HEK293 (cell line): ENCODE data around the gene B4GALNT1.

Source experiments
- CTCF ChIA-PET: fragments of 350-600 bp; formaldehyde crosslinking; extraction: SDS; loops from one replicate; lab custom pipeline; 2021; ENCODE audit warnings: antibody characterized with exemption; lab: Yijun Ruan, JAX
- POLR2A ChIA-PET: fragments of 300-600 bp; formaldehyde crosslinking; extraction: SDS; loops from one replicate; lab custom pipeline; 2020; ENCODE audit warnings: antibody characterized with exemption, inconsistent platforms; lab: Yijun Ruan, JAX
- H3K27ac ChIP-seq: fragments of 200-500 bp; sonication (Bioruptor generic); 2 replicates; pipeline ENCODE4 v1.5.1; 2014; ENCODE audit warnings: low read depth, low read length, control low read depth, inconsistent platforms; ENCODE audit errors: extremely low read depth
- H3K36me3 ChIP-seq, 2 experiments: fragments of 200-500 bp in 1 of 2; sonication (Bioruptor generic) in 1 of 2; 1 replicate in 1 of 2; 2 replicates in 1 of 2; pipeline ENCODE4 v1.5.1; 2014 to 2017; ENCODE audit warnings: inconsistent platforms in 2 of 2, low read length in 2 of 2; ENCODE audit not compliant: control insufficient read depth in 2 of 2, insufficient read depth in 1 of 2
- H3K4me1 ChIP-seq: fragments of 200-500 bp; sonication (Bioruptor generic); 2 replicates; pipeline ENCODE4 v1.5.1; 2014; ENCODE audit warnings: mild to moderate bottlenecking, low read length, inconsistent platforms; ENCODE audit not compliant: control insufficient read depth, insufficient read depth
- H3K4me3 ChIP-seq: 2 replicates; pipeline ENCODE4 v1.5.1; 2011; ENCODE audit warnings: low read depth, mild to moderate bottlenecking, control low read depth, low read length, moderate library complexity
- H3K9me3 ChIP-seq: fragments of 200-500 bp; sonication (Bioruptor generic); 2 replicates; pipeline ENCODE4 v1.5.1; 2014; ENCODE audit warnings: low read depth, low read length, inconsistent platforms; ENCODE audit not compliant: control insufficient read depth, insufficient read depth
- GLI2 ChIP-seq: fragments of 450-650 bp; formaldehyde crosslinking; IDR thresholded peaks from 2 replicates; pipeline ENCODE4; 2017; ENCODE audit warnings: missing biosample characterization, missing genetic modification characterization, low read depth, borderline replicate concordance
- ZNF19 ChIP-seq: fragments of 450-650 bp; formaldehyde crosslinking; IDR thresholded peaks from 2 replicates; pipeline ENCODE4; 2016; ENCODE audit warnings: missing biosample characterization, missing genetic modification characterization, low read depth
- ZNF292 ChIP-seq: fragments of 450-650 bp; formaldehyde crosslinking; IDR thresholded peaks from 2 replicates; pipeline ENCODE4 v1.5.1; 2016; ENCODE audit warnings: low read depth, missing biosample characterization, missing genetic modification characterization, borderline replicate concordance
- ZNF416 ChIP-seq: fragments of 450-650 bp; formaldehyde crosslinking; IDR thresholded peaks from 2 replicates; pipeline ENCODE4 v1.5.1; 2016; ENCODE audit warnings: missing biosample characterization, missing genetic modification characterization
- ZNF423 ChIP-seq: fragments of 450-650 bp; formaldehyde crosslinking; IDR thresholded peaks from 2 replicates; pipeline ENCODE4 v1.5.1; 2016; ENCODE audit warnings: missing biosample characterization, missing genetic modification characterization
- ZNF510 ChIP-seq: fragments of 450-650 bp; formaldehyde crosslinking; IDR thresholded peaks from 2 replicates; pipeline ENCODE4 v1.5.1; 2018; ENCODE audit warnings: mild to moderate bottlenecking, missing genetic modification characterization, missing biosample characterization; ENCODE audit not compliant: insufficient replicate concordance
- ZNF514 ChIP-seq: fragments of 450-650 bp; formaldehyde crosslinking; IDR thresholded peaks from 2 replicates; pipeline ENCODE4 v1.5.1; 2016; ENCODE audit warnings: missing biosample characterization, missing genetic modification characterization
- ZNF530 ChIP-seq: fragments of 450-650 bp; formaldehyde crosslinking; IDR thresholded peaks from 2 replicates; pipeline ENCODE4 v1.5.1; 2016; ENCODE audit warnings: low read depth, missing biosample characterization, missing genetic modification characterization
- ZNF549 ChIP-seq: fragments of 450-650 bp; IDR thresholded peaks from 2 replicates; pipeline ENCODE4 v1.5.1; 2018; ENCODE audit warnings: missing biosample characterization, missing genetic modification characterization, mild to moderate bottlenecking, inconsistent platforms, moderate library complexity
- ZNF571 ChIP-seq: fragments of 450-650 bp; formaldehyde crosslinking; IDR thresholded peaks from 2 replicates; pipeline ENCODE4 v1.5.0; 2017; ENCODE audit warnings: missing biosample characterization, missing genetic modification characterization
- ZNF792 ChIP-seq: fragments of 450-650 bp; formaldehyde crosslinking; IDR thresholded peaks from 2 replicates; pipeline ENCODE4 v1.5.1; 2016; ENCODE audit warnings: missing biosample characterization, missing genetic modification characterization
- TF ChIP-seq, protein P1 (sequence below): fragments of 450-650 bp; formaldehyde crosslinking; IDR thresholded peaks from 2 replicates; pipeline ENCODE4 v1.5.1; 2016; ENCODE audit warnings: missing biosample characterization, missing genetic modification characterization, borderline replicate concordance
- TF ChIP-seq, protein P2 (sequence below): fragments of 450-650 bp; formaldehyde crosslinking; IDR thresholded peaks from 2 replicates; pipeline ENCODE4 v1.5.1; 2016; ENCODE audit warnings: missing biosample characterization, missing genetic modification characterization, low read depth
- TF ChIP-seq, protein P3 (sequence below): IDR thresholded peaks from 2 replicates; pipeline ENCODE4 v1.6.1; 2011; ENCODE audit warnings: mild to moderate bottlenecking, low read depth, low read length, borderline replicate concordance
- TF ChIP-seq, protein P4 (sequence below): fragments of 450-650 bp; formaldehyde crosslinking; IDR thresholded peaks from 2 replicates; pipeline ENCODE4 v1.5.1; 2017; ENCODE audit warnings: missing biosample characterization, missing genetic modification characterization
- TF ChIP-seq, protein P5 (sequence below): fragments of 450-650 bp; formaldehyde crosslinking; IDR thresholded peaks from 2 replicates; pipeline ENCODE4 v1.5.1; 2016; ENCODE audit warnings: missing biosample characterization, missing genetic modification characterization, borderline replicate concordance

Gene B4GALNT1

DNA sequence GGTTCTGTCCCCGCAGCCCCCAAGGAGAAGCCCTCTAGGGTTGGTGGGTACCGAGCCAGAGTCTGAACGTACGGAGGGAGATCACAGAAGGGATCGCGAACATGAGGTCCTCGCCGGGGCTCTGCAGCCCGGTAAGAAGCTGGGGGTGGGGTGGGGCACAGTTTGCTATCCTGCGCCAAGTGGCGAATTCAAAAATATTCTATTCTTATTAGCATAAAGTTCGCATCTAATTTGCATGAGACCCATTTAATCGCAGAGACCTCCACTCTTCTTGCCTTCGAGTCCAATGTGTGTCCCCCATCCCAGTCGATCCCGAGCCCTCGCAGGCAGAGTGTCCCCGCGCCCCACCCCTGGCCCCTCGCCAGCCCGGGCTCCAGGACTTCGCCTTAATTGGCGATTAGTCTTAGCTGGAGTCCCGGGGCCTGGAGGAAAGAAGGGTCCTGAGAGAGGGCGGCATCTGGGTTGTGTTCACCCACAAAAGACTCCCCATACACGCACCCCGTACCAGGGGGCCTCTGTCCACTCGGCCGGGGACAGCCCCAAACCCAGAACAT, 22.4 kb downstream of the B4GALNT1 start (continued):
- TF ChIP-seq, protein P1, sequence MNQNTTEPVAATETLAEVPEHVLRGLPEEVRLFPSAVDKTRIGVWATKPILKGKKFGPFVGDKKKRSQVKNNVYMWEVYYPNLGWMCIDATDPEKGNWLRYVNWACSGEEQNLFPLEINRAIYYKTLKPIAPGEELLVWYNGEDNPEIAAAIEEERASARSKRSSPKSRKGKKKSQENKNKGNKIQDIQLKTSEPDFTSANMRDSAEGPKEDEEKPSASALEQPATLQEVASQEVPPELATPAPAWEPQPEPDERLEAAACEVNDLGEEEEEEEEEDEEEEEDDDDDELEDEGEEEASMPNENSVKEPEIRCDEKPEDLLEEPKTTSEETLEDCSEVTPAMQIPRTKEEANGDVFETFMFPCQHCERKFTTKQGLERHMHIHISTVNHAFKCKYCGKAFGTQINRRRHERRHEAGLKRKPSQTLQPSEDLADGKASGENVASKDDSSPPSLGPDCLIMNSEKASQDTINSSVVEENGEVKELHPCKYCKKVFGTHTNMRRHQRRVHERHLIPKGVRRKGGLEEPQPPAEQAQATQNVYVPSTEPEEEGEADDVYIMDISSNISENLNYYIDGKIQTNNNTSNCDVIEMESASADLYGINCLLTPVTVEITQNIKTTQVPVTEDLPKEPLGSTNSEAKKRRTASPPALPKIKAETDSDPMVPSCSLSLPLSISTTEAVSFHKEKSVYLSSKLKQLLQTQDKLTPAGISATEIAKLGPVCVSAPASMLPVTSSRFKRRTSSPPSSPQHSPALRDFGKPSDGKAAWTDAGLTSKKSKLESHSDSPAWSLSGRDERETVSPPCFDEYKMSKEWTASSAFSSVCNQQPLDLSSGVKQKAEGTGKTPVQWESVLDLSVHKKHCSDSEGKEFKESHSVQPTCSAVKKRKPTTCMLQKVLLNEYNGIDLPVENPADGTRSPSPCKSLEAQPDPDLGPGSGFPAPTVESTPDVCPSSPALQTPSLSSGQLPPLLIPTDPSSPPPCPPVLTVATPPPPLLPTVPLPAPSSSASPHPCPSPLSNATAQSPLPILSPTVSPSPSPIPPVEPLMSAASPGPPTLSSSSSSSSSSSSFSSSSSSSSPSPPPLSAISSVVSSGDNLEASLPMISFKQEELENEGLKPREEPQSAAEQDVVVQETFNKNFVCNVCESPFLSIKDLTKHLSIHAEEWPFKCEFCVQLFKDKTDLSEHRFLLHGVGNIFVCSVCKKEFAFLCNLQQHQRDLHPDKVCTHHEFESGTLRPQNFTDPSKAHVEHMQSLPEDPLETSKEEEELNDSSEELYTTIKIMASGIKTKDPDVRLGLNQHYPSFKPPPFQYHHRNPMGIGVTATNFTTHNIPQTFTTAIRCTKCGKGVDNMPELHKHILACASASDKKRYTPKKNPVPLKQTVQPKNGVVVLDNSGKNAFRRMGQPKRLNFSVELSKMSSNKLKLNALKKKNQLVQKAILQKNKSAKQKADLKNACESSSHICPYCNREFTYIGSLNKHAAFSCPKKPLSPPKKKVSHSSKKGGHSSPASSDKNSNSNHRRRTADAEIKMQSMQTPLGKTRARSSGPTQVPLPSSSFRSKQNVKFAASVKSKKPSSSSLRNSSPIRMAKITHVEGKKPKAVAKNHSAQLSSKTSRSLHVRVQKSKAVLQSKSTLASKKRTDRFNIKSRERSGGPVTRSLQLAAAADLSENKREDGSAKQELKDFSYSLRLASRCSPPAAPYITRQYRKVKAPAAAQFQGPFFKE (tag by site-specific recombination), result no peak
- no peak for TF ChIP-seq ZNF571 (tag by site-specific recombination)
- no peak for TF ChIP-seq ZNF510
- no peak for TF ChIP-seq ZNF19 (tag by site-specific recombination)
- TF ChIP-seq, protein P2, sequence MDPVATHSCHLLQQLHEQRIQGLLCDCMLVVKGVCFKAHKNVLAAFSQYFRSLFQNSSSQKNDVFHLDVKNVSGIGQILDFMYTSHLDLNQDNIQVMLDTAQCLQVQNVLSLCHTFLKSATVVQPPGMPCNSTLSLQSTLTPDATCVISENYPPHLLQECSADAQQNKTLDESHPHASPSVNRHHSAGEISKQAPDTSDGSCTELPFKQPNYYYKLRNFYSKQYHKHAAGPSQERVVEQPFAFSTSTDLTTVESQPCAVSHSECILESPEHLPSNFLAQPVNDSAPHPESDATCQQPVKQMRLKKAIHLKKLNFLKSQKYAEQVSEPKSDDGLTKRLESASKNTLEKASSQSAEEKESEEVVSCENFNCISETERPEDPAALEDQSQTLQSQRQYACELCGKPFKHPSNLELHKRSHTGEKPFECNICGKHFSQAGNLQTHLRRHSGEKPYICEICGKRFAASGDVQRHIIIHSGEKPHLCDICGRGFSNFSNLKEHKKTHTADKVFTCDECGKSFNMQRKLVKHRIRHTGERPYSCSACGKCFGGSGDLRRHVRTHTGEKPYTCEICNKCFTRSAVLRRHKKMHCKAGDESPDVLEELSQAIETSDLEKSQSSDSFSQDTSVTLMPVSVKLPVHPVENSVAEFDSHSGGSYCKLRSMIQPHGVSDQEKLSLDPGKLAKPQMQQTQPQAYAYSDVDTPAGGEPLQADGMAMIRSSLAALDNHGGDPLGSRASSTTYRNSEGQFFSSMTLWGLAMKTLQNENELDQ (tag by site-specific recombination), result no peak
- TF ChIP-seq ZNF416, result no peak
- TF ChIP-seq ZNF514, result no peak
- TF ChIP-seq, all 188 proteins: peak for 0

DNA sequence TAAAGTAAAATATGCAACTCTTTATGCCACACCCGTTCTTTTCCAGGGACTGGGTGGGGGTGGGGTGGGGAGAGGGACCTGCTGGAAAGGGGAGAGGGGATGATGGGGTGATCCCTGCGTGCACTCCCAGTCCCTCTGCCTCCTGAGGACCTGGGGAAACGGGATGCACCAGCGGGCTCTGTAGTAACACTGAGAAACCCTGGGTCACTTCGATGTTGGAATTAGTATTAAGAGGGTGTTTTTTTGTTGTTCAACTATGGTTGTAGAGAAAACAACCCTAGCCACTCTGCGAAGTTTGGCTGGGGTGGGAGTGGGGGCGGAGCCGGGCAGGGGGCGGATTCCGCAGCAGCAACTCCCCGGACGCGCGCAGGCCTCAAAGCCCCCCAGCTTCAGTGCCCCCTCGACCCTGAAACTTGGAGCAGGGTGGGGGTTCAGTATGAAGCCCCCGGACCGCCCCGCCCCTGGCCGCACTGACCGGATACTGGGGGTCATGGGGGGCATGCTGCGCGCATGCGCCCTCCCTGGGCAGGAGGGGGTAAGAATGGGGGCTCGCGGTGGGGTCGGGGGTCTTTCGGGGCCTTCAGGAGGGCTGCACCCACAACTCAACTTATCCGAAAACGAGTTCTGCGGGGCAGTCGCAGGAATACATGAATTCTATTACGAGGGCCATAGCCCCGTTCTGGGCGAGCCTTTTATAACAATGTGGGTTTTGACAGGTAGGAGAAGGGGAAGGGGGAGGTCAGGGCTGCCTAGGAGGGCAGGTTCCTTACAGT, 23.0 kb downstream of the B4GALNT1 start:
- Histone ChIP-seq H3K4me3 (no peak overlapping the region), H3K27ac (no peak overlapping the region), H3K9me3 (no peaks in the 10 kb centered on the region), H3K4me1 (peaks cover 7% of the 10 kb centered on the region)
- CTCF ChIA-PET, result interaction anchor here (0.8 to 2.5 kb wide), 4 partner anchors 11 to 140 kb away, joined by 3 to 9 read pairs (median 4); no protein-coding TSS in a partner anchor
- POLR2A ChIA-PET, result interaction anchor here (0.7 to 1.4 kb wide), 4 partner anchors 11 to 216 kb away, joined by 3 to 5 read pairs (median 4); no protein-coding TSS in a partner anchor
- TF ChIP-seq GLI2, result no peak
- TF ChIP-seq, protein P3, sequence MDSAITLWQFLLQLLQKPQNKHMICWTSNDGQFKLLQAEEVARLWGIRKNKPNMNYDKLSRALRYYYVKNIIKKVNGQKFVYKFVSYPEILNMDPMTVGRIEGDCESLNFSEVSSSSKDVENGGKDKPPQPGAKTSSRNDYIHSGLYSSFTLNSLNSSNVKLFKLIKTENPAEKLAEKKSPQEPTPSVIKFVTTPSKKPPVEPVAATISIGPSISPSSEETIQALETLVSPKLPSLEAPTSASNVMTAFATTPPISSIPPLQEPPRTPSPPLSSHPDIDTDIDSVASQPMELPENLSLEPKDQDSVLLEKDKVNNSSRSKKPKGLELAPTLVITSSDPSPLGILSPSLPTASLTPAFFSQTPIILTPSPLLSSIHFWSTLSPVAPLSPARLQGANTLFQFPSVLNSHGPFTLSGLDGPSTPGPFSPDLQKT, result no peak
- TF ChIP-seq ZNF549 (tag by site-specific recombination), result no peak
- TF ChIP-seq, protein P4, sequence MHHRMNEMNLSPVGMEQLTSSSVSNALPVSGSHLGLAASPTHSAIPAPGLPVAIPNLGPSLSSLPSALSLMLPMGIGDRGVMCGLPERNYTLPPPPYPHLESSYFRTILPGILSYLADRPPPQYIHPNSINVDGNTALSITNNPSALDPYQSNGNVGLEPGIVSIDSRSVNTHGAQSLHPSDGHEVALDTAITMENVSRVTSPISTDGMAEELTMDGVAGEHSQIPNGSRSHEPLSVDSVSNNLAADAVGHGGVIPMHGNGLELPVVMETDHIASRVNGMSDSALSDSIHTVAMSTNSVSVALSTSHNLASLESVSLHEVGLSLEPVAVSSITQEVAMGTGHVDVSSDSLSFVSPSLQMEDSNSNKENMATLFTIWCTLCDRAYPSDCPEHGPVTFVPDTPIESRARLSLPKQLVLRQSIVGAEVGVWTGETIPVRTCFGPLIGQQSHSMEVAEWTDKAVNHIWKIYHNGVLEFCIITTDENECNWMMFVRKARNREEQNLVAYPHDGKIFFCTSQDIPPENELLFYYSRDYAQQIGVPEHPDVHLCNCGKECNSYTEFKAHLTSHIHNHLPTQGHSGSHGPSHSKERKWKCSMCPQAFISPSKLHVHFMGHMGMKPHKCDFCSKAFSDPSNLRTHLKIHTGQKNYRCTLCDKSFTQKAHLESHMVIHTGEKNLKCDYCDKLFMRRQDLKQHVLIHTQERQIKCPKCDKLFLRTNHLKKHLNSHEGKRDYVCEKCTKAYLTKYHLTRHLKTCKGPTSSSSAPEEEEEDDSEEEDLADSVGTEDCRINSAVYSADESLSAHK (tag by site-specific recombination), result no peak
- TF ChIP-seq ZNF292 (tag by site-specific recombination), result no peak
- TF ChIP-seq ZNF423 (tag by site-specific recombination), result no peak
- TF ChIP-seq, protein P5, sequence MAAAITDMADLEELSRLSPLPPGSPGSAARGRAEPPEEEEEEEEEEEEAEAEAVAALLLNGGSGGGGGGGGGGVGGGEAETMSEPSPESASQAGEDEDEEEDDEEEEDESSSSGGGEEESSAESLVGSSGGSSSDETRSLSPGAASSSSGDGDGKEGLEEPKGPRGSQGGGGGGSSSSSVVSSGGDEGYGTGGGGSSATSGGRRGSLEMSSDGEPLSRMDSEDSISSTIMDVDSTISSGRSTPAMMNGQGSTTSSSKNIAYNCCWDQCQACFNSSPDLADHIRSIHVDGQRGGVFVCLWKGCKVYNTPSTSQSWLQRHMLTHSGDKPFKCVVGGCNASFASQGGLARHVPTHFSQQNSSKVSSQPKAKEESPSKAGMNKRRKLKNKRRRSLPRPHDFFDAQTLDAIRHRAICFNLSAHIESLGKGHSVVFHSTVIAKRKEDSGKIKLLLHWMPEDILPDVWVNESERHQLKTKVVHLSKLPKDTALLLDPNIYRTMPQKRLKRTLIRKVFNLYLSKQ, result no peak
- no peak for TF ChIP-seq ZNF530 (tag by site-specific recombination)
- no peak for TF ChIP-seq ZNF792
- TF ChIP-seq, all 188 proteins: peak for 0
- H3K36me3 ChIP-seq, result peaks cover 0 to 42% of the 10 kb centered on the region in 2 experiments; a peak in 1 of 3 replicates
